Colonic mucosa (tissue), 4 donors: Measurements from ENCODE around the gene CDK7. TPM values are rescaled to one million over a fixed set of nuclear protein-coding genes. Genes with fewer than 3 reads are reported as not detected.
A peak's percentile ranks its signal among the peaks of the same experiment; 100 is the strongest.
"Not testable (repeated sequence)": the region's sequence is repeated elsewhere in the genome, so short reads cannot be mapped to it uniquely, and the experiment has no call there.

Source experiments
- DNase-seq: peaks from one replicate; pipeline ENCODE4 v3.0.0-alpha.2; 2020
- H3K27ac ChIP-seq: fragments of 200-600 bp; one replicate; pipeline ENCODE4 v1.8.0; 2021
- H3K27me3 ChIP-seq: fragments of 200-600 bp; one replicate; pipeline ENCODE4 v1.8.0; 2021
- H3K36me3 ChIP-seq: fragments of 200-600 bp; one replicate; pipeline ENCODE4 v1.8.0; 2021
- H3K4me1 ChIP-seq: fragments of 200-600 bp; one replicate; pipeline ENCODE4 v1.8.0; 2021; ENCODE audit warnings: mild to moderate bottlenecking
- H3K4me3 ChIP-seq: fragments of 200-600 bp; one replicate; pipeline ENCODE4 v1.8.0; 2021
- H3K9ac ChIP-seq, 2 donors: one replicate each; pipeline ENCODE4 v1.7.0; 2013; ENCODE audit warnings: control low read depth in 2 of 2, low read depth in 2 of 2, low read length in 2 of 2
- H3K9me3 ChIP-seq: fragments of 200-600 bp; one replicate; pipeline ENCODE4 v1.8.0; 2021
- intact Hi-C: fragments of 100-400 bp; cut with DNase I; formaldehyde crosslinking; loops from one replicate; pipeline ENCODE4 v1.14.1; 2022
- total RNA-seq, 2 donors: library from RNA; stranded (reverse); fragmentation: NEBNext Ultra II Directional in 1 of 2; extraction: Animal tissue kit (Norgen Biotek cat#: 25700) in 1 of 2; gene quantifications; one replicate each; pipeline ENCODE4 v1.2.1, GENCODE V29; 2021
- TF ChIP-seq, protein P1 (sequence below): fragments of 200-600 bp; IDR thresholded peaks from one replicate; pipeline ENCODE4 v1.8.0; 2022; ENCODE audit warnings: antibody characterized with exemption, mild to moderate bottlenecking
- donor health status: healthy.
- donor health status: DM: no; HTN: no; CAD: no.
- donor health status: DM: no; HTN: no; CAD: no.

CDK7 gene
- total RNA-seq, 2 donors from 2014 or later = 21.9 to 35.4 TPM

DNA sequence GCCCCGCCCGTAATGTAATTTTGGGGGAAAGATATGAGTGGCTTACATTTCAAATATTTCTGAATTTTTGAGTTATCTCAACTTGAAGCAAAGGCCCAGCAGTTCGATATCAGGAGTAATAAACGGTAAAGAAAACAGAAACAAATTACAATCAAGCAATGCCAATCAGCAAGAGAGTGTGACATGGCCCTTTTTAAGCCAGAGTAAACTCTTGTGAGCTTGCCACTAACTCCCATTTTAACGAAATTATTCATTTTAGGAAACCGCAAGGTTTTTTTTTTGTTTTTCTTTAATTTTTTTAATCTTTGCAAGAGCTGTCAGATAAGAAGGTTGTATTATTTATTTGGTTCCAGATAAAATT lies 17.6 kb upstream of the CDK7 start:
- intact Hi-C loops = loop anchor here (10.0 kb wide), 1 partner anchor 52 kb away; the partner anchor contains the start of gene CCNB1
- peak overlapping the region in 1 of 2 donors; percentile 21 for H3K9ac ChIP-seq

DNA sequence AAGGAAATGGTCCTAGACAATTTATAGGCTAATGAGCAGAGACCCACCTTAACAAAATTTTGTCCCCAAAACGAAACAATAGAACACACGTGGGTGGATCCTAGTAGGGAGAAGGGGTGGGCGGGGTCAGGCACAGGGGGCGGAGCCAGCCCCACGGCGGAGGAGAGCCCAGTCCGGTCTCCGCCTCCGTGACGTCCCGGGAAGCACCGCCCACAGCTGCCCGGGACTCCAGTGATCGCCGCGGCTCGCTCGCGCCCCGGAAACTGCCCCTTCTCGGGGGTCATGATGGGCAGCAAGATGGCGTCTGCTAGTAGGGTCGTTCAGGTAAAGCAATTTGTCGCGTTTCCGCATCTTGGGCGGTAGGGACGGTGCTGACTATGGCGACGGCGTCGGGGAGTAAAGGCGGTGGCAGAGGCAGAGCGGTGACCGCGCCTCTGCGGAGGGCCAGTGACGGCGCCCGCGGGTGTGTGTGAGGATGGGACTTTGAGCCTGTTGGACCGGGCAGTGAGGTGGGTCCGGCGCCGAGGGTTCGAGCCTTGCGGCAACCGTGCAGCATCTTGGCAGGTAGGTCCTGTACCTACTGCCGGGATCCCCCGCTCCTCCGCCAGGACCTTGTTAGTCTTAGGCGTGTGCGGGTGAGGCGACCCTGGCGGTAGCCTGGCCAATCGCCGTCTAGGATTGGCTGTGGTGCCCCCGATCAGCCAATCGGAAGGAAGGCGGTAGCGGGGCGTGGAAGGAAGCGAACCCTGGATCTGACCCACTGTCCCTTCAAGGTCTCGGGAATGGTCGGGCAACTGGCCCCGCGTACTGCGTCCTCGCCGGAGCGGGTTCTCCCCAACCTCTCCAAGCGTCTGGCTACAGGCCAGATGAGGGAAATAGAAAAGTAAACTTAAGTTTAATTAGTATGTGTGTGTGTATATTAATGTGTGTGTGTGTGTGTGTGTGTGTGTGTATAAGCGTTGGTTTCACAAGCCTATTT lies 16.8 kb upstream of the CDK7 start:
- intact Hi-C loops = loop anchor here (10.0 kb wide), 1 partner anchor 53 kb away; the partner anchor contains the start of gene CCNB1
- TF ChIP-seq, protein P1, sequence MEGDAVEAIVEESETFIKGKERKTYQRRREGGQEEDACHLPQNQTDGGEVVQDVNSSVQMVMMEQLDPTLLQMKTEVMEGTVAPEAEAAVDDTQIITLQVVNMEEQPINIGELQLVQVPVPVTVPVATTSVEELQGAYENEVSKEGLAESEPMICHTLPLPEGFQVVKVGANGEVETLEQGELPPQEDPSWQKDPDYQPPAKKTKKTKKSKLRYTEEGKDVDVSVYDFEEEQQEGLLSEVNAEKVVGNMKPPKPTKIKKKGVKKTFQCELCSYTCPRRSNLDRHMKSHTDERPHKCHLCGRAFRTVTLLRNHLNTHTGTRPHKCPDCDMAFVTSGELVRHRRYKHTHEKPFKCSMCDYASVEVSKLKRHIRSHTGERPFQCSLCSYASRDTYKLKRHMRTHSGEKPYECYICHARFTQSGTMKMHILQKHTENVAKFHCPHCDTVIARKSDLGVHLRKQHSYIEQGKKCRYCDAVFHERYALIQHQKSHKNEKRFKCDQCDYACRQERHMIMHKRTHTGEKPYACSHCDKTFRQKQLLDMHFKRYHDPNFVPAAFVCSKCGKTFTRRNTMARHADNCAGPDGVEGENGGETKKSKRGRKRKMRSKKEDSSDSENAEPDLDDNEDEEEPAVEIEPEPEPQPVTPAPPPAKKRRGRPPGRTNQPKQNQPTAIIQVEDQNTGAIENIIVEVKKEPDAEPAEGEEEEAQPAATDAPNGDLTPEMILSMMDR = no peak
- Histone ChIP-seq H3K27me3 (no peaks in the 10 kb centered on the region), H3K4me1 (peaks cover 8% of the 10 kb centered on the region), H3K27ac (peak overlapping the region; percentile 93), H3K36me3 (no peaks in the 10 kb centered on the region), H3K9ac (peak overlapping the region; percentile 89 to 94), H3K9me3 (no peaks in the 10 kb centered on the region), H3K4me3 (peak overlapping the region; percentile 72)
- peak; percentile 99 for DNase-seq

More for the DNA sequence above, 17.6 kb upstream of the CDK7 start:
- Histone ChIP-seq H3K27ac (peak overlapping the region; percentile 19), H3K4me1 (peaks cover 8% of the 10 kb centered on the region), H3K4me3 (peak overlapping the region; percentile 72), H3K27me3 (no peaks in the 10 kb centered on the region), H3K9me3 (no peaks in the 10 kb centered on the region), H3K36me3 (no peaks in the 10 kb centered on the region)
- TF ChIP-seq, protein P1 = no peak
- no peak for DNase-seq

DNA sequence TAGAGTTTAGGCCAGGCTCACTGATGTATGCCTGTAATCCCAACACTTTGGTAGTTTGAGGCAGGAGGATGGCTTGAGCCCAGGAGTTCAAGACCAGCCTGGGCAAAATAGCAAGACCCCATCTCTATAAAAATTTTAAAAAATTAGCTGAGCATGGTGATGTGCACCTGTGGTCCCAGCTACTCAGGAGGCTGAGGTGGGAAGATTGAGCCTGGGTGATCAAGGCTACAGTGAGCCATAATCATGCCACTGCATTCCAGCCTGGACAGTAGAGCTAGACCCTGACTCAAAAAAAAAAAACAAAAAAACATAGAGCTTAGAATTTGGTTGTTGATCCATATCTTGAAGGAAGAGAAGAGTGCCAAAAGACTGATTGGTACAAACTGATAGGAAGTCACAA lies 14.7 kb upstream of the CDK7 start:
- no peaks in the 10 kb centered on the region for H3K9me3 ChIP-seq
- H3K4me1 ChIP-seq = peaks cover 8% of the 10 kb centered on the region
- TF ChIP-seq, protein P1 = no peak
- no peak for DNase-seq
- no peak overlapping the region for H3K9ac ChIP-seq
- no peaks in the 10 kb centered on the region for H3K36me3 ChIP-seq
- intact Hi-C loops = loop anchor here (10.0 kb wide), 1 partner anchor 55 kb away; the partner anchor contains the start of gene CCNB1
- H3K27ac ChIP-seq = no peak overlapping the region
- no peaks in the 10 kb centered on the region for H3K27me3 ChIP-seq
- H3K4me3 ChIP-seq = no peak overlapping the region

DNA sequence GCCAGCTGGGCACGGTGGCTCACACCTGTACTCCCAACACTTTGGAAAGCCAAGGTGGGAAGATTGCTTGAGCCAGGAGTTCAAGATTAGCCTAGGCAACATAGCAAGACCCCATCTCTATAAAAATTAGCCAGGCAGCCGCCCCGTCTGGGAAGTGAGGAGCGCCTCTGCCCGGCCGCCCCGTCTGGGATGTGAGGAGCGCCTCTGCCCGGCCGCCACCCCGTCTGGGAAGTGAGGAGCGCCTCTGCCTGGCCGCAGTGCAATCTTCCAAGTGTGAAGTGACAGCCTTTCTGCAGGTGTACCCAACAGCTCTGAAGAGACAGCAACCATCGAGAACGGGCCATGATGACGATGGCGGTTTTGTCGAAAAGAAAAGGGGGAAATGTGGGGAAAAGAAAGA lies 14.3 kb upstream of the CDK7 start:
- H3K9me3 ChIP-seq, H3K4me1 ChIP-seq, intact Hi-C loops, H3K36me3 ChIP-seq, H3K27me3 ChIP-seq, H3K4me3 ChIP-seq, DNase-seq, H3K9ac ChIP-seq, H3K27ac ChIP-seq: not testable (repeated sequence)

DNA sequence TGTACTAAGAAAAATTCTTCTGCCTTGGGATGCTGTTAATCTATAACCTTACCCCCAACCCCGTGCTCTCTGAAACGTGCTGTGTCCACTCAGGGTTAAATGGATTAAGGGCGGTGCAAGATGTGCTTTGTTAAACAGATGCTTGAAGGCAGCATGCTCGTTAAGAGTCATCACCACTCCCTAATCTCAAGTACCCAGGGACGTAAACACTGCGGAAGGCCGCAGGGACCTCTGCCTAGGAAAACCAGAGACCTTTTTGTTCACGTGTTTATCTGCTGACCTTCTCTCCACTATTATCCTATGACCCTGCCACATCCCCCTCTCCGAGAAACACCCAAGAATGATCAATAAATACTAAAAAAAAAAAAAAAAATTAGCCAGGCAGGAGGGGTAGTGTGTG lies 13.9 kb upstream of the CDK7 start:
- H3K36me3 ChIP-seq, H3K9me3 ChIP-seq, intact Hi-C loops, H3K4me3 ChIP-seq, H3K4me1 ChIP-seq, H3K27ac ChIP-seq, H3K9ac ChIP-seq, DNase-seq, H3K27me3 ChIP-seq: not testable (repeated sequence)

DNA sequence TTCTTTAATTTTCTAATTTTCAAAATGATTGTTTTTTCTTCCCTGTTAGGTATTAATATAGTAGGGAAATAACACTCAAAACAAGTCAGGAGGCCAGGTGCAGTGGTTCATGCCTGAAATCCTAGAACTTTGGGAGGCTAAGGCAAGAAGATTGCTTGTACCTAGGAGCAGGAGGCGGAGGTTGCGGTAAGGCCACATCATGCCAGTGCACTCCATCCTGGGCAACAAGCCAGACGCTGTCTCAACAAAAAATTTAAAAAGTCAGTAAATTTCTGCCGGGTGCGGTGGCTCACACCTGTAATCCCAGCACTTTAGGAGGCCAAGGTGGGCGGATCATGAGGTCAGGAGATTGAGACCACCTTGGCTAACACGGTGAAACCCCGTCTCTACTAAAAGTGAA lies 10.2 kb upstream of the CDK7 start:
- Histone ChIP-seq H3K9me3 (no peaks in the 10 kb centered on the region), H3K36me3 (no peaks in the 10 kb centered on the region), H3K27me3 (no peaks in the 10 kb centered on the region), H3K9ac (no peak overlapping the region), H3K27ac (no peak overlapping the region), H3K4me1 (no peaks in the 10 kb centered on the region), H3K4me3 (no peak overlapping the region)
- no peak for DNase-seq
- intact Hi-C loops = no loop called here
- TF ChIP-seq, protein P1 = no peak
